Fibroblast of lung (primary cell): ENCODE results near the gene ALOX5. TPM values are rescaled to one million over a fixed set of nuclear protein-coding genes. Genes with fewer than 3 reads are reported as not detected.

Experiments
- DNase-seq, 2 donors: peaks; one replicate each; pipeline versions ENCODE4 v3.0.0 to v3.0.0-alpha.2; 2010; ENCODE audit warnings: low read depth in 2 of 2
- H2AFZ ChIP-seq: 2 replicates; pipeline ENCODE4 v1.5.1; 2012; ENCODE audit warnings: low read length, control low read depth, inconsistent platforms
- H3K27ac ChIP-seq: 2 replicates; pipeline ENCODE4 v1.5.1; 2011; ENCODE audit warnings: low read length, control low read depth; ENCODE audit not compliant: insufficient read depth
- H3K27me3 ChIP-seq: 2 replicates; pipeline ENCODE4 v1.5.1; 2011; ENCODE audit warnings: mild to moderate bottlenecking, low read length; ENCODE audit not compliant: control insufficient read depth, insufficient read depth
- H3K36me3 ChIP-seq: 2 replicates; pipeline ENCODE4 v1.5.1; 2011; ENCODE audit warnings: low read length; ENCODE audit not compliant: control insufficient read depth, insufficient read depth
- H3K4me1 ChIP-seq: 2 replicates; pipeline ENCODE4 v1.5.1; 2011; ENCODE audit warnings: low read length; ENCODE audit not compliant: control insufficient read depth, insufficient read depth; ENCODE audit errors: extremely low read depth
- H3K4me2 ChIP-seq: 2 replicates; pipeline ENCODE4 v1.5.1; 2011; ENCODE audit warnings: low read length, control low read depth; ENCODE audit not compliant: insufficient read depth; ENCODE audit errors: extremely low read depth
- H3K4me3 ChIP-seq, 4 experiments: fragments of 200-600 bp in 1 of 4; sonication (generic) in 1 of 4; replicated peaks in 1 of 4; 2 replicates each; pipeline ENCODE4 v1.5.1; 2011 to 2016; ENCODE audit warnings: low read length in 4 of 4, low read depth in 3 of 4, mild to moderate bottlenecking in 3 of 4, control low read depth in 2 of 4, inconsistent platforms in 1 of 4, mixed read lengths in 1 of 4; ENCODE audit not compliant: insufficient read depth in 1 of 4; ENCODE audit errors: control extremely low read depth in 1 of 4
- H3K79me2 ChIP-seq: 2 replicates; pipeline ENCODE4 v1.5.1; 2012; ENCODE audit warnings: mild to moderate bottlenecking, low read length, inconsistent platforms; ENCODE audit not compliant: control insufficient read depth, insufficient read depth
- H3K9ac ChIP-seq: 2 replicates; pipeline ENCODE4 v1.5.1; 2011; ENCODE audit warnings: mild to moderate bottlenecking, low read length, control low read depth; ENCODE audit not compliant: insufficient read depth
- H3K9me3 ChIP-seq: 2 replicates; pipeline ENCODE4 v1.5.1; 2012; ENCODE audit warnings: low read depth, low read length; ENCODE audit not compliant: control insufficient read depth, insufficient read depth
- H4K20me1 ChIP-seq: 2 replicates; pipeline ENCODE4 v1.5.1; 2011; ENCODE audit warnings: low read length; ENCODE audit not compliant: control insufficient read depth, insufficient read depth; ENCODE audit errors: extremely low read depth
- CTCF ChIP-seq, 2 donors: IDR thresholded peaks in 1 of 2; conservative IDR thresholded peaks in 1 of 2; 1 replicate in 1 of 2; 2 replicates in 1 of 2; pipeline ENCODE4 v1.5.1; 2011 to 2012; ENCODE audit warnings: low read length in 2 of 2, control low read depth in 1 of 2, inconsistent platforms in 1 of 2, low read depth in 1 of 2, mild to moderate bottlenecking in 1 of 2
- EZH2 ChIP-seq: IDR thresholded peaks from 2 replicates; pipeline ENCODE4 v1.5.1; 2012; ENCODE audit warnings: low read length, control low read depth, mild to moderate bottlenecking; ENCODE audit errors: missing control alignments
- polyA plus RNA-seq, 2 donors: library from polyadenylated mRNA; depleted of rRNA in 1 of 2; stranded (reverse) in 1 of 2; unstranded in 1 of 2; fragments of >200 nt; gene quantifications; 2 replicates each; pipeline ENCODE4 v1.2.1, GENCODE V29; 2011 to 2012; ENCODE audit warnings: missing spikeins in 1 of 2
- total RNA-seq: library from RNA; depleted of rRNA; stranded (reverse); fragments of >200 nt; gene quantifications from 2 replicates; pipeline ENCODE4 v1.2.1, GENCODE V29; 2014

The ALOX5 gene
- total and polyA plus RNA-seq, 2 donors (not counting 1 experiment from before 2014, with no cell fraction given) = not detected

- H4K20me1 ChIP-seq = no peaks in the 10 kb centered on the region
- H2AFZ ChIP-seq = no peak overlapping the region
- H3K79me2 ChIP-seq = no peaks in the 10 kb centered on the region
- no peaks in the 10 kb centered on the region for H3K9me3 ChIP-seq
- no peak for TF ChIP-seq EZH2
- TF ChIP-seq CTCF (conservative IDR thresholded peaks at IDR 0.05 in 1 of 2, IDR thresholded peaks at IDR 0.05 in 1 of 2; ENCODE audit: low read depth in 1 of 2, low read length in 2 of 2) = no peak
- no peak overlapping the region for H3K9ac ChIP-seq
- H3K4me2 ChIP-seq = no peak overlapping the region
- no peaks in the 10 kb centered on the region for H3K36me3 ChIP-seq
- DNase-seq = no peak
- H3K27me3 ChIP-seq = peaks cover 2% of the 10 kb centered on the region
- H3K27ac ChIP-seq = no peak overlapping the region
- no peaks in the 10 kb centered on the region for H3K4me1 ChIP-seq
- H3K4me3 ChIP-seq = no peak overlapping the region
Observed at GRCh38 chr10:45416603-45417002, 42.6 kb downstream of the ALOX5 start.

- Histone ChIP-seq H3K9ac (no peak overlapping the region), H3K9me3 (no peaks in the 10 kb centered on the region), H3K79me2 (no peaks in the 10 kb centered on the region), H3K27me3 (peaks cover 2% of the 10 kb centered on the region), H3K4me2 (no peak overlapping the region), H3K4me3 (no peak overlapping the region), H3K36me3 (no peaks in the 10 kb centered on the region), H3K4me1 (no peaks in the 10 kb centered on the region), H2AFZ (no peak overlapping the region), H4K20me1 (no peaks in the 10 kb centered on the region), H3K27ac (no peak overlapping the region)
- DNase-seq = no peak
- TF ChIP-seq CTCF (conservative IDR thresholded peaks at IDR 0.05 in 1 of 2, IDR thresholded peaks at IDR 0.05 in 1 of 2; ENCODE audit: low read depth in 1 of 2, low read length in 2 of 2) (no peak), EZH2 (no peak)
Observed at GRCh38 chr10:45417746-45418145, 43.7 kb downstream of the ALOX5 start.

- no peak overlapping the region for H2AFZ ChIP-seq
- no peak for DNase-seq
- H3K4me3 ChIP-seq = peak overlapping the region in 2 of 4 experiments; percentile 52 to 60
- H3K79me2 ChIP-seq = no peaks in the 10 kb centered on the region
- no peaks in the 10 kb centered on the region for H4K20me1 ChIP-seq
- H3K9me3 ChIP-seq = no peaks in the 10 kb centered on the region
- TF ChIP-seq EZH2 = no peak
- no peak for TF ChIP-seq CTCF (conservative IDR thresholded peaks at IDR 0.05 in 1 of 2, IDR thresholded peaks at IDR 0.05 in 1 of 2; ENCODE audit: low read depth in 1 of 2, low read length in 2 of 2)
- no peak overlapping the region for H3K27ac ChIP-seq
- H3K36me3 ChIP-seq = no peaks in the 10 kb centered on the region
- H3K4me2 ChIP-seq = no peak overlapping the region
- no peaks in the 10 kb centered on the region for H3K4me1 ChIP-seq
- peaks cover 2% of the 10 kb centered on the region for H3K27me3 ChIP-seq
- H3K9ac ChIP-seq = no peak overlapping the region
Observed at GRCh38 chr10:45418417-45418848, 44.4 kb downstream of the ALOX5 start.
